GM12878 (cell line): ENCODE measurements around the gene MRAS. TPM values are rescaled to one million over a fixed set of nuclear protein-coding genes. Genes with fewer than 3 reads are reported as not detected.

Source experiments
- ATAC-seq: fragments of 200-7000 bp; cut with Tn5 transposase; 3 replicates; pipeline ENCODE4 v1.9.1; 2020; ENCODE audit warnings: mild to moderate bottlenecking, moderate library complexity
- BruUV-seq: library from RNA; stranded (reverse); fragments of 400-500 nt; replicated peaks from 2 replicates; lab custom pipeline; 2021; lab: Mats Ljungman, UMichigan
- CTCF ChIA-PET: fragments of 300-600 bp; sonication (Branson Sonifier 250); formaldehyde crosslinking; extraction: SDS; loops from one replicate; lab custom pipeline; 2021; ENCODE audit warnings: inconsistent platforms; lab: Yijun Ruan, JAX
- POLR2A ChIA-PET: fragments of 350-600 bp; formaldehyde crosslinking; extraction: SDS; loops from one replicate; lab custom pipeline; 2021; ENCODE audit warnings: inconsistent platforms; lab: Charles Lee
- RAD21 ChIA-PET: fragments of 300-600 bp; sonication (Branson Sonifier 250); formaldehyde crosslinking; loops from one replicate; lab custom pipeline; 2023; ENCODE audit warnings: antibody characterized with exemption; ENCODE audit not compliant: unreplicated experiment; lab: Charles Lee
- SMC1A ChIA-PET: fragments of 300-600 bp; sonication (Branson Sonifier 250); formaldehyde crosslinking; loops from one replicate; lab custom pipeline; 2023; ENCODE audit not compliant: unreplicated experiment, uncharacterized antibody; lab: Charles Lee
- DNase-seq: peaks from one replicate; pipeline ENCODE4 v3.0.0-alpha.2; 2011; ENCODE audit warnings: low read depth, low spot score
- FAIRE-seq: peaks from 3 replicates; lab custom pipeline; 2011; peaks lifted over from hg19 to GRCh38; lab: Jason Lieb, UNC
- H2AFZ ChIP-seq: 2 replicates; pipeline ENCODE4 v1.6.0; 2011; ENCODE audit warnings: low read depth, low read length, control low read depth; ENCODE audit not compliant: control insufficient read depth
- H3K27ac ChIP-seq: 2 replicates; pipeline ENCODE4 v1.5.1; 2011; ENCODE audit warnings: control low read depth; ENCODE audit not compliant: control insufficient read depth, insufficient read depth
- H3K27me3 ChIP-seq, 2 experiments: replicated peaks in 1 of 2; 2 replicates each; pipeline versions ENCODE4 v1.6.0 to v1.6.1; 2011; ENCODE audit warnings: low read length in 1 of 2; ENCODE audit not compliant: control insufficient read depth in 2 of 2, insufficient read depth in 2 of 2
- H3K36me3 ChIP-seq, 2 experiments: 2 replicates each; pipeline ENCODE4 v1.5.1; 2011; ENCODE audit warnings: low read length in 1 of 2; ENCODE audit not compliant: control insufficient read depth in 2 of 2, insufficient read depth in 2 of 2
- H3K4me1 ChIP-seq: 2 replicates; pipeline ENCODE4 v1.6.1; 2011; ENCODE audit warnings: mild to moderate bottlenecking, low read length, moderate library complexity, mixed read lengths; ENCODE audit not compliant: control insufficient read depth, insufficient read depth
- H3K4me2 ChIP-seq: 2 replicates; pipeline ENCODE4 v1.6.0; 2011; ENCODE audit warnings: control low read depth; ENCODE audit not compliant: control insufficient read depth, insufficient read depth
- H3K4me3 ChIP-seq: fragments of 200-600 bp; sonication (generic); 2 replicates; pipeline ENCODE4 v1.5.1; 2016
- H3K79me2 ChIP-seq: 2 replicates; pipeline ENCODE4 v1.6.0; 2011; ENCODE audit warnings: low read length; ENCODE audit not compliant: control insufficient read depth, insufficient read depth
- H3K9ac ChIP-seq: 2 replicates; pipeline ENCODE4 v1.8.0; 2011; ENCODE audit warnings: low read length, control low read depth, mixed read lengths; ENCODE audit not compliant: control insufficient read depth, insufficient read depth
- H3K9me3 ChIP-seq: replicated peaks from 3 replicates; pipeline ENCODE4 v1.5.1; 2011; ENCODE audit warnings: mild to moderate bottlenecking, low read length; ENCODE audit not compliant: control insufficient read depth, insufficient read depth
- H4K20me1 ChIP-seq: 2 replicates; pipeline ENCODE4 v1.6.0; 2011; ENCODE audit not compliant: control insufficient read depth, insufficient read depth
- ATF7 ChIP-seq: fragments of 450-650 bp; IDR thresholded peaks from 2 replicates; pipeline ENCODE4 v1.6.1; 2016; ENCODE audit warnings: low read depth, mild to moderate bottlenecking
- CBFB ChIP-seq: IDR thresholded peaks from 2 replicates; pipeline ENCODE4 v1.6.1; 2016; ENCODE audit warnings: antibody characterized with exemption, low read depth
- CBX3 ChIP-seq: fragments of 200-600 bp; sonication (generic); IDR thresholded peaks from 2 replicates; pipeline ENCODE4 v1.6.1; 2016; ENCODE audit warnings: low read depth, borderline replicate concordance
- EED ChIP-seq: sonication (generic); IDR thresholded peaks from 2 replicates; pipeline ENCODE4 v1.6.1; 2016; ENCODE audit warnings: antibody characterized with exemption, low read depth
- POU2F2 ChIP-seq: IDR thresholded peaks from 3 replicates; pipeline ENCODE4 v1.6.1; 2011; ENCODE audit warnings: low read depth, mild to moderate bottlenecking, low read length, borderline replicate concordance
- RCOR1 ChIP-seq: conservative IDR thresholded peaks from 2 replicates; pipeline ENCODE4 v1.6.1; 2012; ENCODE audit warnings: low read depth, low read length, improper control_type of control experiment
- RELA ChIP-seq: fragments of 450-650 bp; IDR thresholded peaks from 2 replicates; pipeline ENCODE4 v1.8.0; 2014; ENCODE audit warnings: borderline replicate concordance; ENCODE audit not compliant: partially characterized antibody
- SIN3A ChIP-seq: IDR thresholded peaks from 2 replicates; pipeline ENCODE4 v1.6.1; 2012; ENCODE audit warnings: low read depth, low read length, improper control_type of control experiment
- SMAD5 ChIP-seq: IDR thresholded peaks from 2 replicates; pipeline ENCODE4 v1.6.1; 2016; ENCODE audit warnings: antibody characterized with exemption, low read depth
- SP1 ChIP-seq: IDR thresholded peaks from one replicate; pipeline ENCODE4 v1.6.1; 2011; ENCODE audit warnings: low read depth, low read length
- SREBF1 ChIP-seq: IDR thresholded peaks from 2 replicates; pipeline ENCODE4 v1.6.1; 2012; ENCODE audit warnings: mild to moderate bottlenecking, low read length
- SREBF2 ChIP-seq: IDR thresholded peaks from 2 replicates; pipeline ENCODE4 v1.6.1; 2012; ENCODE audit warnings: mild to moderate bottlenecking, low read length
- STAT1 ChIP-seq: fragments of 450-650 bp; conservative IDR thresholded peaks from 2 replicates; pipeline ENCODE4 v1.6.1; 2014; ENCODE audit warnings: antibody characterized with exemption, mild to moderate bottlenecking
- ZNF384 ChIP-seq: IDR thresholded peaks from 2 replicates; pipeline ENCODE4 v1.6.1; 2012; ENCODE audit warnings: low read depth, mild to moderate bottlenecking, low read length, improper control_type of control experiment, borderline replicate concordance
- WGBS: methylation state at CpG from one replicate; pipeline ENCODE4 v1.1.6; 2016; ENCODE audit warnings: low lambda C conversion rate; ENCODE audit not compliant: insufficient replicate concordance, insufficient coverage; ENCODE audit errors: missing lambda C conversion rate; 5-methylcytosine and 5-hydroxymethylcytosine counted together
- in situ Hi-C: fragments of 300-500 bp; cut with MboI; formaldehyde crosslinking; loops from 9 replicates; pipeline ENCODE4 v1.14.3; 2018; ENCODE audit warnings: mixed read lengths
- intact Hi-C: fragments of 100-400 bp; cut with micrococcal nuclease; formaldehyde crosslinking; loops from one replicate; pipeline ENCODE4 v1.14.2; 2022; ENCODE audit not compliant: unreplicated experiment
- polyA plus RNA-seq, 11 experiments: library from polyadenylated mRNA; depleted of rRNA in 4 of 11; unstranded in 6 of 11; stranded (reverse) in 5 of 11; fragments of >200 nt; fragmentation: Nextera tagmentation in 4 of 11; fragmentation: Illumina TruSeq in 1 of 11; extraction: Ambion mirVana in 4 of 11; extraction: Trizol in 1 of 11; gene quantifications; 1 replicate in 1 of 11; 2 replicates in 10 of 11; pipeline versions ENCODE4 v1.2.1 to v1.2.3, GENCODE V29; 2011 to 2016; ENCODE audit warnings: inconsistent platforms in 2 of 11, missing spikeins in 2 of 11, low read depth in 1 of 11
- total RNA-seq, 4 experiments: library from RNA; depleted of rRNA in 3 of 4; stranded (reverse); fragments of >200 nt in 3 of 4; fragmentation: Illumina TruSeq in 1 of 4; extraction: Trizol in 1 of 4; gene quantifications; 2 replicates each; pipeline versions ENCODE4 v1.2.1 to v1.2.3, GENCODE V29; 2013 to 2021
- TF ChIP-seq, protein P1 (sequence below): fragments of 450-650 bp; conservative IDR thresholded peaks from 2 replicates; pipeline ENCODE4 v1.6.1; 2017; ENCODE audit warnings: mild to moderate bottlenecking, moderate library complexity
- TF ChIP-seq, protein P2 (sequence below): IDR thresholded peaks from 2 replicates; pipeline ENCODE4 v1.6.1; 2011; ENCODE audit warnings: low read depth, low read length, improper control_type of control experiment, borderline replicate concordance
- TF ChIP-seq, protein P3 (sequence below): IDR thresholded peaks from 2 replicates; pipeline ENCODE4 v1.6.1; 2012; ENCODE audit warnings: improper control_type of control experiment, low read depth, low read length; ENCODE audit not compliant: insufficient replicate concordance

Gene MRAS
- total and polyA plus RNA-seq, 10 of the 15 experiments (the other 5 are each of a cell fraction or from before 2014, with no cell fraction given), result 0.01 to 0.44 (median 0.17) TPM; not detected in 6

DNA sequence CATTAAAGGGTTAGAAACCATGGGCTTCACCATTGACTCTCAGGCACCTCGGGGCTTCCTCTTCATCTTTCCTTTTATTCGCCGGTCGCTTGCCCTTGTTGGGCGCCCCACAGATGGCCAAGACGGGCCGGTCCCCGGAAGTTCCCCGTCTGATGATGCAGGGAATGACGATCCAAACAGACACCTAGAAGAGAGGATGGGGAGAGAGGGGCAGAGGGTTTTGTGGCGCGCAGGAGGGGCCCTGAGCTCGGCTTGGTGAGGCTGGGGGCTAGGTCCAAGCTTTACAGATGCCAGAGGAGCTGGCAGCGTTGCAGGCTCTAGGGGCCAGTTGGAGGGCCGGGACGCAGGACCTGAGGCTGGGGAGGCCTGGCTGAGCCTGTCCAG lies 85.5 kb downstream of the MRAS start:
- WGBS, result 67% methylated on average over 16 of the region's 16 CpGs
- Histone ChIP-seq H3K27me3 (peaks cover 14 to 15% of the 10 kb centered on the region in 2 experiments), H3K9ac (no peak overlapping the region), H3K9me3 (no peaks in the 10 kb centered on the region), H3K4me1 (no peaks in the 10 kb centered on the region), H3K4me3 (no peak overlapping the region), H3K27ac (no peak overlapping the region), H3K79me2 (no peaks in the 10 kb centered on the region), H3K4me2 (no peak overlapping the region), H2AFZ (no peak overlapping the region), H3K36me3 (no peaks in the 10 kb centered on the region), H4K20me1 (no peaks in the 10 kb centered on the region)
- intact Hi-C loops, result no loop called here
- DNase-seq (no peak), FAIRE-seq (no peak), ATAC-seq (no peak)
- in situ Hi-C loops, result no loop called here
- RAD21 ChIA-PET, result no interaction called here
- no TSS peak for BruUV-seq
- CTCF ChIA-PET, result interaction anchor here (0.6 to 1.0 kb wide), 2 partner anchors 12 to 225 kb away, joined by 3 read pairs; no protein-coding TSS in a partner anchor
- SMC1A ChIA-PET, result no interaction called here
- POLR2A ChIA-PET, result no interaction called here
- TF ChIP-seq SREBF1 (no peak), CBX3 (no peak), RELA (no peak), SMAD5 (no peak), EED (no peak), STAT1 (no peak), ZNF384 (no peak), SREBF2 (no peak), SP1 (no peak), CBFB (no peak), POU2F2 (no peak), ATF7 (no peak), SIN3A (no peak), RCOR1 (no peak)
- TF ChIP-seq, protein P1, sequence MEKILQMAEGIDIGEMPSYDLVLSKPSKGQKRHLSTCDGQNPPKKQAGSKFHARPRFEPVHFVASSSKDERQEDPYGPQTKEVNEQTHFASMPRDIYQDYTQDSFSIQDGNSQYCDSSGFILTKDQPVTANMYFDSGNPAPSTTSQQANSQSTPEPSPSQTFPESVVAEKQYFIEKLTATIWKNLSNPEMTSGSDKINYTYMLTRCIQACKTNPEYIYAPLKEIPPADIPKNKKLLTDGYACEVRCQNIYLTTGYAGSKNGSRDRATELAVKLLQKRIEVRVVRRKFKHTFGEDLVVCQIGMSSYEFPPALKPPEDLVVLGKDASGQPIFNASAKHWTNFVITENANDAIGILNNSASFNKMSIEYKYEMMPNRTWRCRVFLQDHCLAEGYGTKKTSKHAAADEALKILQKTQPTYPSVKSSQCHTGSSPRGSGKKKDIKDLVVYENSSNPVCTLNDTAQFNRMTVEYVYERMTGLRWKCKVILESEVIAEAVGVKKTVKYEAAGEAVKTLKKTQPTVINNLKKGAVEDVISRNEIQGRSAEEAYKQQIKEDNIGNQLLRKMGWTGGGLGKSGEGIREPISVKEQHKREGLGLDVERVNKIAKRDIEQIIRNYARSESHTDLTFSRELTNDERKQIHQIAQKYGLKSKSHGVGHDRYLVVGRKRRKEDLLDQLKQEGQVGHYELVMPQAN, result no peak
- TF ChIP-seq, protein P2, sequence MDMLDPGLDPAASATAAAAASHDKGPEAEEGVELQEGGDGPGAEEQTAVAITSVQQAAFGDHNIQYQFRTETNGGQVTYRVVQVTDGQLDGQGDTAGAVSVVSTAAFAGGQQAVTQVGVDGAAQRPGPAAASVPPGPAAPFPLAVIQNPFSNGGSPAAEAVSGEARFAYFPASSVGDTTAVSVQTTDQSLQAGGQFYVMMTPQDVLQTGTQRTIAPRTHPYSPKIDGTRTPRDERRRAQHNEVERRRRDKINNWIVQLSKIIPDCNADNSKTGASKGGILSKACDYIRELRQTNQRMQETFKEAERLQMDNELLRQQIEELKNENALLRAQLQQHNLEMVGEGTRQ, result no peak
- TF ChIP-seq, protein P3, sequence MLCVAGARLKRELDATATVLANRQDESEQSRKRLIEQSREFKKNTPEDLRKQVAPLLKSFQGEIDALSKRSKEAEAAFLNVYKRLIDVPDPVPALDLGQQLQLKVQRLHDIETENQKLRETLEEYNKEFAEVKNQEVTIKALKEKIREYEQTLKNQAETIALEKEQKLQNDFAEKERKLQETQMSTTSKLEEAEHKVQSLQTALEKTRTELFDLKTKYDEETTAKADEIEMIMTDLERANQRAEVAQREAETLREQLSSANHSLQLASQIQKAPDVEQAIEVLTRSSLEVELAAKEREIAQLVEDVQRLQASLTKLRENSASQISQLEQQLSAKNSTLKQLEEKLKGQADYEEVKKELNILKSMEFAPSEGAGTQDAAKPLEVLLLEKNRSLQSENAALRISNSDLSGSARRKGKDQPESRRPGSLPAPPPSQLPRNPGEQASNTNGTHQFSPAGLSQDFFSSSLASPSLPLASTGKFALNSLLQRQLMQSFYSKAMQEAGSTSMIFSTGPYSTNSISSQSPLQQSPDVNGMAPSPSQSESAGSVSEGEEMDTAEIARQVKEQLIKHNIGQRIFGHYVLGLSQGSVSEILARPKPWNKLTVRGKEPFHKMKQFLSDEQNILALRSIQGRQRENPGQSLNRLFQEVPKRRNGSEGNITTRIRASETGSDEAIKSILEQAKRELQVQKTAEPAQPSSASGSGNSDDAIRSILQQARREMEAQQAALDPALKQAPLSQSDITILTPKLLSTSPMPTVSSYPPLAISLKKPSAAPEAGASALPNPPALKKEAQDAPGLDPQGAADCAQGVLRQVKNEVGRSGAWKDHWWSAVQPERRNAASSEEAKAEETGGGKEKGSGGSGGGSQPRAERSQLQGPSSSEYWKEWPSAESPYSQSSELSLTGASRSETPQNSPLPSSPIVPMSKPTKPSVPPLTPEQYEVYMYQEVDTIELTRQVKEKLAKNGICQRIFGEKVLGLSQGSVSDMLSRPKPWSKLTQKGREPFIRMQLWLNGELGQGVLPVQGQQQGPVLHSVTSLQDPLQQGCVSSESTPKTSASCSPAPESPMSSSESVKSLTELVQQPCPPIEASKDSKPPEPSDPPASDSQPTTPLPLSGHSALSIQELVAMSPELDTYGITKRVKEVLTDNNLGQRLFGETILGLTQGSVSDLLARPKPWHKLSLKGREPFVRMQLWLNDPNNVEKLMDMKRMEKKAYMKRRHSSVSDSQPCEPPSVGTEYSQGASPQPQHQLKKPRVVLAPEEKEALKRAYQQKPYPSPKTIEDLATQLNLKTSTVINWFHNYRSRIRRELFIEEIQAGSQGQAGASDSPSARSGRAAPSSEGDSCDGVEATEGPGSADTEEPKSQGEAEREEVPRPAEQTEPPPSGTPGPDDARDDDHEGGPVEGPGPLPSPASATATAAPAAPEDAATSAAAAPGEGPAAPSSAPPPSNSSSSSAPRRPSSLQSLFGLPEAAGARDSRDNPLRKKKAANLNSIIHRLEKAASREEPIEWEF, result no peak
